KG1 (cell line): ENCODE results near the gene STX8.

ENCODE experiments used
- DNase-seq: peaks from one replicate; lab custom pipeline; 2025; lab: John Stamatoyannopoulos, UW

The STX8 gene

GRCh38 chr17:9239793-9240658, 335.6 kb downstream of the STX8 start:
- no peak for DNase-seq

GRCh38 chr17:9239246-9239792, 336.3 kb downstream of the STX8 start:
- DNase-seq: no peak

GRCh38 chr17:9238340-9239245, 337.0 kb downstream of the STX8 start:
- no peak for DNase-seq

DNA sequence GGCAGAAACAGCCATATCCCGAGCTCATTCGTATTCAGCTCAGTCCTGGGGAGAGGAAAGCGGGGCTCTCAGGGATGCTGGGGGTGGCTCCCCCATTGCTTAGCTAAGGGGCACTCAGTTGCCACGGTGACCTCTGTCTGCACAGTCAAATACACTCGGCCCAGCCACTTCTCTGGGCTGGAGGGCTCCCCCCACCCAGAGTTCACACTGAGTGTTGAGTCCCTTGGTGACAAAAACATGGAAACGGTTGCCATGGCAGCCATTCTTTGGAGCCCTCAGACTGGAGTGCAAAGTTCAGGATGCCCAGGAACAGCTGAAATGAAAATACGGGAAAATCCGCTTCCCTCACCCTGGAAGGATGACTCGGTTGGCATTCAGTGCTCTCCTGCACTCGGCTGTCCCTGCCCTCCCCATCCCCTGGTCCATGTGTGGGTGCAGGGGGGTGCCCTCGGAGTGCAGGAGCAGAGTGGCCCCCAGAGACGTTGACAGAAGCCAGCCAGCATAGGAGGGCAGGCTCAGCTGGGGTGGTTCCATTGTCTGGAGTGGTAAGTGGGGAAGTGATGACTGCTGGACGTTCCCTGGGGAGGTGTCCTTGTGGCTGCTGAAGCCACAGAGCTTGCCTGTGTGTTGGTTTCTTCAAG, 337.8 kb downstream of the STX8 start:
- DNase-seq: no peak

GRCh38 chr17:9237053-9237410, 338.6 kb downstream of the STX8 start:
- DNase-seq: no peak

GRCh38 chr17:9236286-9237052, 339.2 kb downstream of the STX8 start:
- DNase-seq: no peak

DNA sequence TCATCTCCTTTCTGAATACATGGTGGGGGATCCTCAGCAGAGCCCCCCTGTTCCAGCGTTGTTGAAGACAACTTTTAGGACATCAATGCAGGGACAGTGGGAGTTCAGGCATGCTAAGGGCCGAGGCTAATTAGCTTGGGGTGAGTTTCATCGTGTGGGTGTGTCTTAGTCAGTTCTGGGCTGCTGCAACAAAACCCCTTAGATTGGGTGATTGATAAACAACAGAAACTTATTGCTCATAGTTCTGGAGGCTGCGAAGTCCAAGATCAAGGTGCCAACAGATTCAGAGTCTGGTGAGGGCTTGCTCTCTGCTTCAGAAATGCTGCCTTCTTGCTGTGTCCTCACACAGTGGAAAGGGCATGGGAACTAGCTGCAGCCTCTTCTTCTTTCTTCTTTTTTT, 340.3 kb downstream of the STX8 start:
- no peak for DNase-seq

DNA sequence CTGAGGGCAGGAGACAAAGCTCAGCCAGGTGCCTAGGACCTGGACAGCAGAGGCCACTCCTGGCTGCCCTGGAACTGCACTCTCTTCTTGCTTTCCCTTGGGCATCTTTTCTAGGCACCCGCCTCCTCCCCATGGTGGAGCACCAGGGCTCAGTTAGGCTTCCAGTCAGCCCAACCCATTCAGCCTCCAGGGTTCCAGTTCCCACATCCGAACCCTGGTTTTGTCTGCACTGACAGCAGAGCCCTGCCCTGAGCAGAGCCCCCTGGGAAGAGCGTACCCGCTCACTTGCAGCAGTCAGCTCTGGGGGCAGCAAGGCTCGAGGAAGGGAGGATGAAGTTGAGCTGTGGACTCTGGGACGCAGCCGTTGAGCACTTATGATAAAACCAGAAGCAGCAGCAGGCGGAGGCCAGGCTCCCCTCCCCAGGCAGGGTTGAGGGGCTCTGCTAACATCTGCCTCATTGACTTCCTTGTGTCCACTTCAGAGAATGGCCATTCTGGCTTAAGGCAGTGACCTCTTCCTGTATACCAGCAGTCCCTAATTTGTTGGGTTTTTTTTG, 341.2 kb downstream of the STX8 start:
- no peak for DNase-seq

GRCh38 chr17:9233761-9234160, 341.9 kb downstream of the STX8 start:
- no peak for DNase-seq

- no peak for DNase-seq
These were observed 342.4 kb downstream of the STX8 start for GRCh38 chr17:9233271-9233599.

DNA sequence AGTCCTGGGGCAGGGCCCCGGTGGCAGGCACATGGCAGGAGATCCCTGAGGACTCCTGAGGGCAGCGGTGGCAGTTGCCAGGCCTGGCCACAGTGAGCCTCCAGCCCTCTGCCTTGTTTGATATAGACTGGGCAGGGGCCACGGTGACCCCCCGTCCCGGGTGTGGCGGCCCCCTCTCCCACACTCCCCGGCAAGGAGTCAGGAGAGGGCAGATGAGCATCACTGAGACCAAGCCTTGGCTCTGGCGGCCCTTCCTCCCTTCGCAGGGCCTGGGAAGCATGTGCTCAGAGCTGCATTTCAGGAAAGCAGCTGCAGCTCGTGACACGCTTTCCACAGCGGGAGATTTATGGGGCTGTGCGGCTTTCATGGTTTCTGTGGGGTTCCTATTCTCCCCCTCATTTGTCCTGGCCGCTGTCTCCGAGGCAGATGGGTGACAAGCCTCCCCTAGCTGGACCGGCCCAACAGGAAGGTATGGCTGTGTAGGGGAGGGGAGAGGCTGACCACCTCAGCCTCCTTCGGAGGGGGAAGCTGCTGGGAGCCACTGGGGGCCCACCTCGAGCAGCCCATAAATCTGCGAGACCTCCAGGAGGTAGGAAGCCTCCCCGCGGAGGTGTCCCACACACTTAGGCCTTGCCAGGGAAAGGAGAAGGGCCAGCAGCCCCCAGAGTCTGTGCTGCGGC, 342.9 kb downstream of the STX8 start:
- DNase-seq: peak; percentile 3

DNA sequence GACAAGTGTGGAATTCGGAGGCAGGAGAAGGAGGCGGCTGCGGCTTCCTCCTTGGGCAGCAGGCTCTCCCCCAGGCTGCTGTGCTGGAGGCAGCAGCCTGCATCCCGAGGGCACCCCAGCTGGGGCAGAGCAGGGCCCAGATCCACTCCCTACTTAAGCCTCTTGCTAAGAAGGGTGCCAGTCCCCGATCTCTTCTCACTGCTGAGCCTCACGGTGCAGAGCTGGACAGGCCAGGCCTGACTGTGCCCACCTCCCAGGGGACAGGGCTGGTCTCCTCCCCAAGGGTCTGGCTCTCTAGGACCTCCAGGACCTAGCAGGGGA, 343.5 kb downstream of the STX8 start:
- DNase-seq: no peak

GRCh38 chr17:9231449-9232154, 344.0 kb downstream of the STX8 start:
- DNase-seq: no peak

- no peak for DNase-seq
These were observed 344.8 kb downstream of the STX8 start for GRCh38 chr17:9230861-9231260.

DNA sequence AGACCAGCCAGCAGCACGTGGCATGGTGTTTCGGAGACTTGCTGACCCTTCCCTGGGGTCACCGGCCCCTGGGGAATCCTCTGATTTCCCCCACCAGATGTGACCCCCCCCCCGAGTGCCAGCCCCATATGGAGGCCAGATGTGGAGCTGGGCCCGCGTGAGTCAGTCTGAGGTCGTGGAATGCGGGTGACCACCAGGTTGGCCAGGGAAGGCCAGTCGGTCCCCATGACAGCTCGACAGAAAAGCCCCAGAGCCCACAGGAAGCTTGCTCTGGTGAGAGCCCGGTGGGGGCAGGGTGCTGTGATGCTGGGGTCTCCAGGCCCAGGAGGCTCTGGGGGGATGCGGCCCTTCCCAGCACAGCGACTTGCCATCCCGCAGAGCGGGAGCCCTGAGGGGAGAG, 345.3 kb downstream of the STX8 start:
- DNase-seq: no peak

DNA sequence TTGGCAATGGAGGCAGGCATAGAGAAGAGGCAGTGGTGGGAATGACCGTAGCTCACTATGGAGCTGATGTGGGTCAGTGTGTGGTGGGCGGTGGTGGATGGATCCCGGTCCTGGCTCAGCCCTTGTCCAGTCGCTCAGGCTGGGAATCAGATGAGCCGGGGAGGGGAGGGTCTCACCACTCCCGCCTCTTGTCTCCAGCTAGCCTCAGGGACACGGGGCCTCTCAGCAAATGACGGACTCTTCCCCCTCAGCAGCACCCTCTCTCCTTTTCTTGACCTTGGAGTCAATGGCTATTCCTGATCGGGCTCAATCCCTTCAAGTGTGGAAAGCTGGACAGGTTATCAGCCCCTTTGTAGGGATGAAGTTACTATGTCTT, 345.8 kb downstream of the STX8 start:
- no peak for DNase-seq

GRCh38 chr17:9229160-9229825, 346.3 kb downstream of the STX8 start:
- no peak for DNase-seq

- no peak for DNase-seq
These were observed 347.0 kb downstream of the STX8 start for GRCh38 chr17:9228408-9229159.

- DNase-seq: no peak
These were observed 347.7 kb downstream of the STX8 start for GRCh38 chr17:9227819-9228407.
